Stimulated activated CD8-positive, alpha-beta memory T cell treated with anti-CD3 and anti-CD28 coated beads, Interleukin-12 subunit alpha, Interleukin-12 subunit beta, amount 100 ng/mL, for 24 hours (primary cell): Measurements from ENCODE around the gene COTL1.
"Not testable (repeated sequence)": the region's sequence is repeated elsewhere in the genome, so short reads cannot be mapped to it uniquely, and the experiment has no call there.

Experiments
- DNase-seq: peaks from one replicate; pipeline ENCODE4 v3.0.0-alpha.2; 2020; ENCODE audit errors: extremely low read depth

COTL1 gene

GRCh38 chr16:84530590-84530989 is 87.3 kb downstream of the COTL1 start:
- no peak for DNase-seq

GRCh38 chr16:84529607-84530006 is 88.3 kb downstream of the COTL1 start:
- DNase-seq: no peak

- no peak for DNase-seq
Measured at GRCh38 chr16:84528322-84528721, 89.6 kb downstream of the COTL1 start.

GRCh38 chr16:84527532-84528269 is 90.2 kb downstream of the COTL1 start:
- no peak for DNase-seq

- no peak for DNase-seq
Measured at GRCh38 chr16:84526794-84527531, 90.9 kb downstream of the COTL1 start.

- not testable (repeated sequence) for DNase-seq
Measured at GRCh38 chr16:84524941-84525581, 92.8 kb downstream of the COTL1 start.

GRCh38 chr16:84524346-84524920 is 93.4 kb downstream of the COTL1 start:
- no peak for DNase-seq

GRCh38 chr16:84521497-84521770 is 96.4 kb downstream of the COTL1 start:
- no peak for DNase-seq

- no peak for DNase-seq
Measured at GRCh38 chr16:84520725-84521496, 97.0 kb downstream of the COTL1 start.

GRCh38 chr16:84519855-84520254 is 98.0 kb downstream of the COTL1 start:
- no peak for DNase-seq

GRCh38 chr16:84518804-84519341 is 99.0 kb downstream of the COTL1 start:
- DNase-seq: no peak

GRCh38 chr16:84518220-84518619 is 99.7 kb downstream of the COTL1 start:
- not testable (repeated sequence) for DNase-seq

- DNase-seq: no peak
Measured at GRCh38 chr16:84517366-84517765, 100.5 kb downstream of the COTL1 start.
